MM.1S (cell line): ENCODE data around the gene FSIP1.

ENCODE experiments used
- DNase-seq: peaks from one replicate; pipeline ENCODE4 v3.0.0-alpha.2; 2015
- H2AFZ ChIP-seq: fragments of 300-600 bp; sonication (generic); 2 replicates; pipeline ENCODE4 v1.6.0; 2016; ENCODE audit warnings: antibody characterized with exemption, low read length
- H3F3A ChIP-seq: fragments of 300-600 bp; sonication (generic); 2 replicates; pipeline ENCODE4 v1.6.1; 2016; ENCODE audit warnings: mild to moderate bottlenecking, antibody characterized with exemption, low read length, moderate library complexity, mixed read lengths; ENCODE audit not compliant: insufficient read depth
- H3K27ac ChIP-seq: fragments of 300-600 bp; sonication (generic); 2 replicates; pipeline ENCODE4 v1.5.1; 2016; ENCODE audit warnings: mild to moderate bottlenecking, low read length
- H3K27me3 ChIP-seq: fragments of 300-600 bp; sonication (generic); replicated peaks from 2 replicates; pipeline ENCODE4 v1.6.0; 2016; ENCODE audit warnings: low read length; ENCODE audit not compliant: insufficient read depth
- H3K36me3 ChIP-seq: fragments of 300-600 bp; sonication (generic); replicated peaks from 2 replicates; pipeline ENCODE4 v1.6.1; 2016; ENCODE audit warnings: mild to moderate bottlenecking, low read length, mixed read lengths; ENCODE audit not compliant: insufficient read depth
- H3K4me1 ChIP-seq: fragments of 300-600 bp; sonication (generic); 2 replicates; pipeline ENCODE4 v1.6.1; 2016; ENCODE audit warnings: low read length, mixed read lengths
- H3K4me2 ChIP-seq: fragments of 300-600 bp; sonication (generic); 2 replicates; pipeline ENCODE4 v1.6.0; 2016; ENCODE audit warnings: low read depth, low read length
- H3K4me3 ChIP-seq: fragments of 300-600 bp; sonication (generic); 2 replicates; pipeline ENCODE4 v1.5.1; 2016; ENCODE audit warnings: low read length, mixed read lengths
- H3K79me2 ChIP-seq: fragments of 300-600 bp; sonication (generic); 2 replicates; pipeline ENCODE4 v1.6.1; 2016; ENCODE audit warnings: mixed run types, low read length, mixed read lengths
- H3K9ac ChIP-seq: fragments of 300-600 bp; sonication (generic); 2 replicates; pipeline ENCODE4 v1.6.1; 2016; ENCODE audit warnings: low read length, mixed read lengths
- H3K9me2 ChIP-seq: fragments of 300-600 bp; sonication (generic); replicated peaks from 2 replicates; pipeline ENCODE4 v1.6.1; 2016; ENCODE audit warnings: mild to moderate bottlenecking, low read length, mixed read lengths; ENCODE audit not compliant: insufficient read depth
- H3K9me3 ChIP-seq: fragments of 300-600 bp; sonication (generic); replicated peaks from 2 replicates; pipeline ENCODE4 v1.6.1; 2016; ENCODE audit warnings: mild to moderate bottlenecking, low read length, mixed read lengths; ENCODE audit not compliant: insufficient read depth
- H4K20me1 ChIP-seq: fragments of 300-600 bp; sonication (generic); 2 replicates; pipeline ENCODE4 v1.6.1; 2016; ENCODE audit warnings: mild to moderate bottlenecking, low read length, moderate library complexity, mixed read lengths; ENCODE audit not compliant: insufficient read depth
- EZH2 ChIP-seq: fragments of 300-600 bp; sonication (generic); optimal IDR thresholded peaks from 2 replicates; pipeline ENCODE3; 2017; ENCODE audit warnings: low read depth, mild to moderate bottlenecking, antibody characterized with exemption, low read length, mixed read lengths
- EZH2phosphoT487 ChIP-seq: fragments of 300-600 bp; sonication (generic); IDR thresholded peaks from 2 replicates; pipeline ENCODE4 v1.6.1; 2018; ENCODE audit warnings: antibody characterized with exemption, low read length
- TF ChIP-seq, protein P1 (sequence below): fragments of 300-600 bp; sonication (generic); IDR thresholded peaks from 2 replicates; pipeline ENCODE4 v1.5.1; 2016; ENCODE audit warnings: antibody characterized with exemption, low read length, mixed read lengths

Gene FSIP1

DNA sequence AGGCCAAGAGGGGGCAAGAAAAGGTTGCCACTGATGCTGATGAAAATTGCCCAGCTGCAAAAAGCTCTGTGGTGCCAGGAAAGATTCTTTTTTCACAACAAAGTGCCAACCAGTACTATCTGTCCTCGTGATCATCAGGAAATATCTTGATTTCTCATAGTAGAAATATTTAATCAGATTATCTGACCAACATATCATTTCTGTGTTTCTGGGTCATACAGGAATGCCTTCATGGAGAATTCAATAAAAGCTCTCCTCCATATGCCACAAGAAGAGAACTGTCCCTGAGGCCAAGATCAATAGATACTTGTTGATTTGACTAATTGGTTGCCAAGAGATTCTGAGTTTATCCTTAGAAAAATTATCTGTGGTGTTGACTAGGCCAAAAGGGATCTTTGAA is 63.5 kb downstream of the FSIP1 start:
- Histone ChIP-seq H3K4me2 (no peak overlapping the region), H3K4me1 (no peaks in the 10 kb centered on the region), H3K9me2 (no peaks in the 10 kb centered on the region), H3K36me3 (no peaks in the 10 kb centered on the region), H3K27ac (no peak overlapping the region), H3K27me3 (no peaks in the 10 kb centered on the region), H3K9me3 (no peaks in the 10 kb centered on the region), H3K4me3 (no peak overlapping the region), H4K20me1 (no peaks in the 10 kb centered on the region), H3F3A (no peaks in the 10 kb centered on the region), H3K79me2 (no peaks in the 10 kb centered on the region), H3K9ac (no peak overlapping the region), H2AFZ (no peak overlapping the region)
- DNase-seq: no peak
- no peak for TF ChIP-seq EZH2
- no peak for TF ChIP-seq EZH2phosphoT487
- TF ChIP-seq, protein P1, sequence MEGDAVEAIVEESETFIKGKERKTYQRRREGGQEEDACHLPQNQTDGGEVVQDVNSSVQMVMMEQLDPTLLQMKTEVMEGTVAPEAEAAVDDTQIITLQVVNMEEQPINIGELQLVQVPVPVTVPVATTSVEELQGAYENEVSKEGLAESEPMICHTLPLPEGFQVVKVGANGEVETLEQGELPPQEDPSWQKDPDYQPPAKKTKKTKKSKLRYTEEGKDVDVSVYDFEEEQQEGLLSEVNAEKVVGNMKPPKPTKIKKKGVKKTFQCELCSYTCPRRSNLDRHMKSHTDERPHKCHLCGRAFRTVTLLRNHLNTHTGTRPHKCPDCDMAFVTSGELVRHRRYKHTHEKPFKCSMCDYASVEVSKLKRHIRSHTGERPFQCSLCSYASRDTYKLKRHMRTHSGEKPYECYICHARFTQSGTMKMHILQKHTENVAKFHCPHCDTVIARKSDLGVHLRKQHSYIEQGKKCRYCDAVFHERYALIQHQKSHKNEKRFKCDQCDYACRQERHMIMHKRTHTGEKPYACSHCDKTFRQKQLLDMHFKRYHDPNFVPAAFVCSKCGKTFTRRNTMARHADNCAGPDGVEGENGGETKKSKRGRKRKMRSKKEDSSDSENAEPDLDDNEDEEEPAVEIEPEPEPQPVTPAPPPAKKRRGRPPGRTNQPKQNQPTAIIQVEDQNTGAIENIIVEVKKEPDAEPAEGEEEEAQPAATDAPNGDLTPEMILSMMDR: no peak

- Histone ChIP-seq H3F3A (no peaks in the 10 kb centered on the region), H3K9ac (no peak overlapping the region), H4K20me1 (no peaks in the 10 kb centered on the region), H3K36me3 (no peaks in the 10 kb centered on the region), H3K4me3 (no peak overlapping the region), H3K9me2 (no peaks in the 10 kb centered on the region), H3K9me3 (no peaks in the 10 kb centered on the region), H3K4me2 (no peak overlapping the region), H3K27me3 (no peaks in the 10 kb centered on the region), H3K27ac (no peak overlapping the region), H3K4me1 (no peaks in the 10 kb centered on the region), H2AFZ (no peak overlapping the region), H3K79me2 (no peaks in the 10 kb centered on the region)
- TF ChIP-seq, protein P1: no peak
- TF ChIP-seq EZH2: no peak
- no peak for DNase-seq
Measured at GRCh38 chr15:39717134-39717533, 65.5 kb downstream of the FSIP1 start.

GRCh38 chr15:39714251-39714650 is 68.4 kb downstream of the FSIP1 start:
- TF ChIP-seq EZH2phosphoT487 (no peak), EZH2 (no peak)
- TF ChIP-seq, protein P1: no peak
- no peak for DNase-seq
- Histone ChIP-seq H4K20me1 (no peaks in the 10 kb centered on the region), H3K79me2 (no peaks in the 10 kb centered on the region), H3F3A (no peaks in the 10 kb centered on the region), H3K27me3 (no peaks in the 10 kb centered on the region), H2AFZ (no peak overlapping the region), H3K9me2 (no peaks in the 10 kb centered on the region), H3K9ac (no peak overlapping the region), H3K4me3 (no peak overlapping the region), H3K4me2 (no peak overlapping the region), H3K9me3 (no peaks in the 10 kb centered on the region), H3K36me3 (no peaks in the 10 kb centered on the region), H3K4me1 (no peaks in the 10 kb centered on the region), H3K27ac (no peak overlapping the region)

DNA sequence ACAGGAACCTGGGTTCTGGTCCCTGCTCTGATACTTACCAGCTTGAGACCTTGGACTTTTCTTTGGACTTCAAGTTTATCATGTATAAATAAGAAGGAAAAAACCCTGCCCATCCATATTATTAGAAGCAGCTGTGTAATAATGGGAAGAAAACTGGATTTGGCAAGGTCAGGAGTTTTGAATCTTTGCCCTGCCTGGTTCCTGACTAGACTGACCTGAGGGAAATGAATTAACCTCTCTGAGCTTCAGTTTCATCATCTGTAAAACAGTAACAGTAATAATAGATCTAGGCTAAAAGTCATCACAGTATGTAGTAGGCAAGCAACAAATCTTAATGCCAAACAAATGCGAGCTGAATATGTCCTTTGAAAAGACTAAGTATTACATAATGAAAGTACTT is 68.8 kb downstream of the FSIP1 start:
- H3K9ac ChIP-seq: no peak overlapping the region
- H2AFZ ChIP-seq: no peak overlapping the region
- TF ChIP-seq EZH2: no peak
- TF ChIP-seq EZH2phosphoT487: no peak
- TF ChIP-seq, protein P1: no peak
- no peaks in the 10 kb centered on the region for H3K36me3 ChIP-seq
- no peak overlapping the region for H3K4me3 ChIP-seq
- no peaks in the 10 kb centered on the region for H3F3A ChIP-seq
- H3K79me2 ChIP-seq: no peaks in the 10 kb centered on the region
- no peaks in the 10 kb centered on the region for H3K9me2 ChIP-seq
- no peak for DNase-seq
- no peaks in the 10 kb centered on the region for H3K9me3 ChIP-seq
- H3K4me1 ChIP-seq: no peaks in the 10 kb centered on the region
- no peak overlapping the region for H3K4me2 ChIP-seq
- H3K27ac ChIP-seq: no peak overlapping the region
- no peaks in the 10 kb centered on the region for H3K27me3 ChIP-seq
- H4K20me1 ChIP-seq: no peaks in the 10 kb centered on the region
